CD4-positive, alpha-beta memory T cell (primary cell): ENCODE results near the gene HUWE1. TPM values are rescaled to one million over a fixed set of nuclear protein-coding genes. Genes with fewer than 3 reads are reported as not detected.

Source experiments
- CTCF ChIA-PET: fragments of 350-600 bp; sonication (Branson Sonifier 250); formaldehyde crosslinking; loops from one replicate; lab custom pipeline; 2021; ENCODE audit warnings: inconsistent platforms; ENCODE audit not compliant: partially characterized antibody; lab: Charles Lee
- POLR2A ChIA-PET: fragments of 350-600 bp; sonication (Branson Sonifier 250); formaldehyde crosslinking; loops from one replicate; lab custom pipeline; 2021; ENCODE audit not compliant: partially characterized antibody; lab: Charles Lee
- DNase-seq, 5 donors: peaks; one replicate each; pipeline versions ENCODE4 v3.0.0 to v3.0.0-alpha.2; 2020 to 2022; ENCODE audit warnings: mixed read lengths in 1 of 5
- H3K27ac ChIP-seq: one replicate; pipeline ENCODE4 v1.7.0; 2013; ENCODE audit warnings: low read depth, low read length
- H3K27me3 ChIP-seq: 2 replicates; pipeline ENCODE4 v1.7.0; 2013; ENCODE audit warnings: mild to moderate bottlenecking, low read length, moderate library complexity; ENCODE audit not compliant: insufficient read depth
- H3K36me3 ChIP-seq: 2 replicates; pipeline ENCODE4 v1.7.0; 2013; ENCODE audit warnings: mild to moderate bottlenecking, low read length, moderate library complexity; ENCODE audit not compliant: insufficient read depth
- H3K4me1 ChIP-seq: 2 replicates; pipeline ENCODE4 v1.7.0; 2013; ENCODE audit warnings: mild to moderate bottlenecking, low read length, moderate library complexity; ENCODE audit not compliant: insufficient read depth
- H3K4me3 ChIP-seq, 2 donors: one replicate each; pipeline ENCODE4 v1.7.0; 2013; ENCODE audit warnings: low read length in 2 of 2, mild to moderate bottlenecking in 1 of 2
- H3K9me3 ChIP-seq, 2 donors: one replicate each; pipeline ENCODE4 v1.7.0; 2013; ENCODE audit warnings: low read length in 2 of 2, control low read depth in 1 of 2; ENCODE audit not compliant: control insufficient read depth in 1 of 2
- H3K27ac Mint-ChIP-seq, 7 donors: one replicate each; pipeline ENCODE4 v1.8.0; 2020 to 2021; ENCODE audit warnings: mixed read lengths in 7 of 7, mild to moderate bottlenecking in 6 of 7, inconsistent platforms in 3 of 7, moderate library complexity in 3 of 7
- H3K27me3 Mint-ChIP-seq, 2 donors: one replicate each; pipeline ENCODE4 v1.8.0; 2020 to 2021; ENCODE audit warnings: mixed read lengths in 2 of 2
- H3K36me3 Mint-ChIP-seq, 2 donors: one replicate each; pipeline ENCODE4 v1.8.0; 2020 to 2021; ENCODE audit warnings: mixed read lengths in 2 of 2, inconsistent platforms in 1 of 2, mild to moderate bottlenecking in 1 of 2
- H3K4me1 Mint-ChIP-seq, 4 donors: one replicate each; pipeline ENCODE4 v1.8.0; 2020 to 2021; ENCODE audit warnings: mixed read lengths in 4 of 4, mild to moderate bottlenecking in 1 of 4
- H3K4me3 Mint-ChIP-seq, 8 donors: one replicate each; pipeline ENCODE4 v1.8.0; 2020 to 2021; ENCODE audit warnings: mixed read lengths in 8 of 8, mild to moderate bottlenecking in 7 of 8, moderate library complexity in 6 of 8, inconsistent platforms in 3 of 8
- H3K9me3 Mint-ChIP-seq, 8 donors: one replicate each; pipeline ENCODE4 v1.8.0; 2020 to 2021; ENCODE audit warnings: mixed read lengths in 8 of 8, mild to moderate bottlenecking in 5 of 8, inconsistent platforms in 3 of 8, moderate library complexity in 1 of 8
- intact Hi-C: fragments of 100-400 bp; cut with micrococcal nuclease; formaldehyde crosslinking; loops from one replicate; pipeline ENCODE4 v1.15.1; 2023
- microRNA-seq: library from miRNA; unstranded; fragments of <30 nt; microRNA quantifications from one replicate; pipeline ENCODE4 v1.2.0, GENCODE V29; 2021; ENCODE audit warnings: borderline replicate concordance, borderline number of aligned reads, borderline microRNAs expressed, mixed read lengths
- polyA plus RNA-seq, 2 donors: library from polyadenylated mRNA; unstranded; fragments of 300-500 nt; fragmentation: Illumina TruSeq; gene quantifications; one replicate each; pipeline ENCODE4 v1.2.3, GENCODE V29; 2021
- total RNA-seq, 2 experiments: library from RNA; stranded (reverse); gene quantifications; one replicate each; pipeline ENCODE4 v1.2.3, GENCODE V29; 2021

HUWE1 gene
- total and polyA plus RNA-seq, 4 experiments from 2014 or later = 3.3 to 202 (median 97.7) TPM

DNA sequence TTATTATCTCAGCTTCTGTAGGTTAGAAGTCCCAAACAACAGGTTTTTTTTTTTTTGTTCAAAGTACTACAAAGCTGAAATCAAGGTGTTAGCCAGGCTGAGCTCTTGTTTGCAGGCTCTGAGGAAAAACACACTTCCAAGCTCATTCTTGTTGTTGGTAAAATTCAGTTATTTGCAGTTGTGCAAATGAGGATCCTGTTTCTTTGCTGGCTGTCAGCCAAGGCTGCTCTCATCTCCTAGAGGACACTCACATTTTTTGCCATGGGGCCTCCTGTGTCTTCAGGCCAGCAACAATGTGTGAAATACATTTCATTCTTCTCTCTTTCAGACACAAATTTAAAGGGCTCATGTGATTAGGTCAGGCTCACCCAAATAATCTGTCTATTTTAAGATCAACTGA lies 192.1 kb downstream of the HUWE1 start:
- Mint-ChIP-seq H3K27ac (no peak overlapping the region), H3K36me3 (no peaks in the 10 kb centered on the region), H3K27me3 (peaks cover 0 to 2% of the 10 kb centered on the region in 2 donors), H3K4me1 (no peaks in the 10 kb centered on the region), H3K4me3 (no peak overlapping the region), H3K9me3 (no peaks in the 10 kb centered on the region)
- intact Hi-C loops = no loop called here
- Histone ChIP-seq H3K36me3 (no peaks in the 10 kb centered on the region), H3K4me3 (no peak overlapping the region), H3K4me1 (no peaks in the 10 kb centered on the region), H3K27me3 (no peaks in the 10 kb centered on the region), H3K27ac (no peak overlapping the region), H3K9me3 (no peaks in the 10 kb centered on the region)
- ChIA-PET CTCF (interaction anchor here (2.1 kb wide), 1 partner anchor 12 kb away, joined by 8 read pairs; no protein-coding TSS in a partner anchor), POLR2A (no interaction called here)
- DNase-seq = no peak

DNA sequence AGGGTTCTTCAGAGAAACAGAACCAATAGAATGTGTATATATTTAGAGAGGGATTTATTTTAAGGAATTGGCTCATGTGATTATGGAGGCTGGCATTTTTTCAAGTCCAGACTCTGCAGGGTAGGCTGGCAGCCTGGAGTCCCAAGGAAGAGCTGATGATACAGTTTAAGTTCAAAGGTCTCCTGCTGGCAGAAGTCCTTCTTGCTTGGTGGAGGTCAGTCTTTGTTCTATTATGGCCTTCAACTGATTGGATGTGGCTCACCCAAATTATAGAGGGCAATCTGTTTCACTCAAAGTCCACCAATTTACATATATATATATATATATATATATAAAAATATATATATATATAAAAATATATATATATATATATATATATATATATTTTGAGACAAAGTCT lies 200.2 kb downstream of the HUWE1 start:
- POLR2A ChIA-PET = no interaction called here

DNA sequence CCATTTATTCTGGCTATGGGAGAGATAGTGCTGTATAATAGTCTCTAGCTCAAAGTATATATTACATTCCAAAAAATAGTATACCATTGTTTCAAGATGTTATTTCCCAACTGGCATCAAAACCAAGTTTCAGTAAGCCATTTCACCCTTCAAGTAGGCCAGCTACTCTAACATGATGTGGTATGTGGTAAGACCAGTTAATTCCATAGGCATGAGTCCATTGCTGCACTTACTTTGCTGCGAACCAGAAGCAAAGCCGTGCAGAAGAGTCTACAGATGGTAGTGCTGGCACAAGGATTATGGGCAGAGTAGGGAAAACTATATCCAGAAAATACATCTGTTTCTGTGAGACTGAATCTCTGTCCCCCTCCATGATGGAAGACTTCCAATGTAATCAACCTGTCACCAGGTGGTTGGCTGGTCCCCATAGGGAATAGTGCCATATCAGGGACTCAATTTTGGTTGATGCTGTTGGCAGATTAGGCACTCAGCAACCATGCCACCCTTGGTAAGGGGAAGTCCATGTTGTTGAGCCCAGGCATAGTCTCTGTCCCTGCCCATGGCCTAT lies 202.6 kb downstream of the HUWE1 start:
- Mint-ChIP-seq H3K4me1 (peaks cover 0 to 15% (median 0%) of the 10 kb centered on the region in 4 donors), H3K27ac (no peak overlapping the region), H3K36me3 (no peaks in the 10 kb centered on the region), H3K9me3 (no peaks in the 10 kb centered on the region), H3K27me3 (peaks cover 0 to 2% of the 10 kb centered on the region in 2 donors), H3K4me3 (no peak overlapping the region)
- no peak for DNase-seq
- intact Hi-C loops = no loop called here
- H3K27ac ChIP-seq = no peak overlapping the region
- no peaks in the 10 kb centered on the region for H3K36me3 ChIP-seq
- ChIA-PET POLR2A (no interaction called here), CTCF (interaction anchor here (3.0 to 5.1 kb wide), 2 partner anchors 165 to 172 kb away, joined by 40 to 61 read pairs; no protein-coding TSS in a partner anchor)
- no peaks in the 10 kb centered on the region for H3K4me1 ChIP-seq
- no peaks in the 10 kb centered on the region for H3K27me3 ChIP-seq
- no peaks in the 10 kb centered on the region for H3K9me3 ChIP-seq
- no peak overlapping the region for H3K4me3 ChIP-seq

More for the DNA sequence above, 200.2 kb downstream of the HUWE1 start:
- no peaks in the 10 kb centered on the region for H3K36me3 ChIP-seq
- CTCF ChIA-PET = no interaction called here
- intact Hi-C loops = no loop called here
- no peaks in the 10 kb centered on the region for H3K9me3 Mint-ChIP-seq
- H3K27me3 Mint-ChIP-seq = peaks cover 0 to 4% of the 10 kb centered on the region in 2 donors
- H3K27ac ChIP-seq = no peak overlapping the region
- H3K4me1 ChIP-seq = no peaks in the 10 kb centered on the region
- no peak for DNase-seq
- no peaks in the 10 kb centered on the region for H3K9me3 ChIP-seq
- no peak overlapping the region for H3K27ac Mint-ChIP-seq
- H3K4me1 Mint-ChIP-seq = peaks cover 0 to 11% (median 0%) of the 10 kb centered on the region in 4 donors
- H3K36me3 Mint-ChIP-seq = no peaks in the 10 kb centered on the region
- no peaks in the 10 kb centered on the region for H3K27me3 ChIP-seq
- no peak overlapping the region for H3K4me3 Mint-ChIP-seq
- H3K4me3 ChIP-seq = no peak overlapping the region

DNA sequence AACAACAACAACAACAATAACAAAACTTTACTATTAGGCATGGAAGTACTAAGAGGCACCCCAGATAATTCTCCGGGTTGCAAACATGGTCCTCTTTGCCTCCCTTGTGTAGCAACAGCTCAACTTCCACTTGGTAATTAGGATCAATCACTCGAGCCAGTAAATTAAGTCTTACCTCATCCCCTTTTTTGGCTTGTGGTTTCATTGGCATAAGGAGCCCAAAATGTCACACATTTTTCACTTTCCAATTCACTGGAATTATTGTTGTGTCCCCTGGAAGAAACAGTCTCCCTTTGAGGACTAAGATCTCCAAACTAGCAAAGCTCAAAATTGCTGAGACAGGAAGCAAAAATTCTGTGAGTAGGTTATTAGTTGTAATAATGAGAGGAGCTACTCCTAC lies 203.1 kb downstream of the HUWE1 start:
- Mint-ChIP-seq H3K27ac (no peak overlapping the region), H3K27me3 (peaks cover 0 to 2% of the 10 kb centered on the region in 2 donors), H3K4me3 (no peak overlapping the region), H3K36me3 (no peaks in the 10 kb centered on the region), H3K9me3 (no peaks in the 10 kb centered on the region), H3K4me1 (peaks cover 0 to 15% (median 0%) of the 10 kb centered on the region in 4 donors)
- H3K27me3 ChIP-seq = no peaks in the 10 kb centered on the region
- H3K36me3 ChIP-seq = no peaks in the 10 kb centered on the region
- no peak overlapping the region for H3K4me3 ChIP-seq
- DNase-seq = no peak
- CTCF ChIA-PET = interaction anchor here (1.5 to 5.1 kb wide), 3 partner anchors 165 to 189 kb away, joined by 4 to 61 read pairs (median 40); no protein-coding TSS in a partner anchor
- intact Hi-C loops = no loop called here
- no peaks in the 10 kb centered on the region for H3K4me1 ChIP-seq
- no peaks in the 10 kb centered on the region for H3K9me3 ChIP-seq
- POLR2A ChIA-PET = no interaction called here
- no peak overlapping the region for H3K27ac ChIP-seq

Small RNA genes within 50 kb of the gene (microRNA-seq; reads per million reads assigned to microRNA genes)
- 1,176 reads per million, percentile 89 among the genes with 10 or more reads in this experiment for gene MIR98
- gene MIRLET7F2 = 1,329 reads per million, percentile 90 among the genes with 10 or more reads in this experiment
